Fibroblast of lung (primary cell): Measurements from ENCODE around the gene EFNA1. TPM values are rescaled to one million over a fixed set of nuclear protein-coding genes. Genes with fewer than 3 reads are reported as not detected.

ENCODE experiments used
- DNase-seq, 2 donors: peaks; one replicate each; pipeline versions ENCODE4 v3.0.0 to v3.0.0-alpha.2; 2010; ENCODE audit warnings: low read depth in 2 of 2
- H2AFZ ChIP-seq: 2 replicates; pipeline ENCODE4 v1.5.1; 2012; ENCODE audit warnings: low read length, control low read depth, inconsistent platforms
- H3K27ac ChIP-seq: 2 replicates; pipeline ENCODE4 v1.5.1; 2011; ENCODE audit warnings: low read length, control low read depth; ENCODE audit not compliant: insufficient read depth
- H3K27me3 ChIP-seq: 2 replicates; pipeline ENCODE4 v1.5.1; 2011; ENCODE audit warnings: mild to moderate bottlenecking, low read length; ENCODE audit not compliant: control insufficient read depth, insufficient read depth
- H3K36me3 ChIP-seq: 2 replicates; pipeline ENCODE4 v1.5.1; 2011; ENCODE audit warnings: low read length; ENCODE audit not compliant: control insufficient read depth, insufficient read depth
- H3K4me1 ChIP-seq: 2 replicates; pipeline ENCODE4 v1.5.1; 2011; ENCODE audit warnings: low read length; ENCODE audit not compliant: control insufficient read depth, insufficient read depth; ENCODE audit errors: extremely low read depth
- H3K4me2 ChIP-seq: 2 replicates; pipeline ENCODE4 v1.5.1; 2011; ENCODE audit warnings: low read length, control low read depth; ENCODE audit not compliant: insufficient read depth; ENCODE audit errors: extremely low read depth
- H3K4me3 ChIP-seq, 4 experiments: fragments of 200-600 bp in 1 of 4; sonication (generic) in 1 of 4; replicated peaks in 1 of 4; 2 replicates each; pipeline ENCODE4 v1.5.1; 2011 to 2016; ENCODE audit warnings: low read length in 4 of 4, low read depth in 3 of 4, mild to moderate bottlenecking in 3 of 4, control low read depth in 2 of 4, inconsistent platforms in 1 of 4, mixed read lengths in 1 of 4; ENCODE audit not compliant: insufficient read depth in 1 of 4; ENCODE audit errors: control extremely low read depth in 1 of 4
- H3K79me2 ChIP-seq: 2 replicates; pipeline ENCODE4 v1.5.1; 2012; ENCODE audit warnings: mild to moderate bottlenecking, low read length, inconsistent platforms; ENCODE audit not compliant: control insufficient read depth, insufficient read depth
- H3K9ac ChIP-seq: 2 replicates; pipeline ENCODE4 v1.5.1; 2011; ENCODE audit warnings: mild to moderate bottlenecking, low read length, control low read depth; ENCODE audit not compliant: insufficient read depth
- H3K9me3 ChIP-seq: 2 replicates; pipeline ENCODE4 v1.5.1; 2012; ENCODE audit warnings: low read depth, low read length; ENCODE audit not compliant: control insufficient read depth, insufficient read depth
- H4K20me1 ChIP-seq: 2 replicates; pipeline ENCODE4 v1.5.1; 2011; ENCODE audit warnings: low read length; ENCODE audit not compliant: control insufficient read depth, insufficient read depth; ENCODE audit errors: extremely low read depth
- CTCF ChIP-seq, 2 donors: IDR thresholded peaks in 1 of 2; conservative IDR thresholded peaks in 1 of 2; 1 replicate in 1 of 2; 2 replicates in 1 of 2; pipeline ENCODE4 v1.5.1; 2011 to 2012; ENCODE audit warnings: low read length in 2 of 2, control low read depth in 1 of 2, inconsistent platforms in 1 of 2, low read depth in 1 of 2, mild to moderate bottlenecking in 1 of 2
- EZH2 ChIP-seq: IDR thresholded peaks from 2 replicates; pipeline ENCODE4 v1.5.1; 2012; ENCODE audit warnings: low read length, control low read depth, mild to moderate bottlenecking; ENCODE audit errors: missing control alignments
- polyA plus RNA-seq, 2 donors: library from polyadenylated mRNA; depleted of rRNA in 1 of 2; stranded (reverse) in 1 of 2; unstranded in 1 of 2; fragments of >200 nt; gene quantifications; 2 replicates each; pipeline ENCODE4 v1.2.1, GENCODE V29; 2011 to 2012; ENCODE audit warnings: missing spikeins in 1 of 2
- total RNA-seq: library from RNA; depleted of rRNA; stranded (reverse); fragments of >200 nt; gene quantifications from 2 replicates; pipeline ENCODE4 v1.2.1, GENCODE V29; 2014

The EFNA1 gene
- total and polyA plus RNA-seq, 2 donors (not counting 1 experiment from before 2014, with no cell fraction given) = 0.07 TPM; not detected in 1

- TF ChIP-seq EZH2 (peak; percentile 100), CTCF (conservative IDR thresholded peaks at IDR 0.05 in 1 of 2, IDR thresholded peaks at IDR 0.05 in 1 of 2; ENCODE audit: low read depth in 1 of 2, low read length in 2 of 2) (no peak)
- H3K79me2 ChIP-seq = no peaks in the 10 kb centered on the region
- H3K27me3 ChIP-seq = peaks cover 64% of the 10 kb centered on the region
- H3K36me3 ChIP-seq = no peaks in the 10 kb centered on the region
- H3K9ac ChIP-seq = no peak overlapping the region
- H2AFZ ChIP-seq = no peak overlapping the region
- no peaks in the 10 kb centered on the region for H4K20me1 ChIP-seq
- DNase-seq = no peak
- no peak overlapping the region for H3K27ac ChIP-seq
- no peak overlapping the region for H3K4me3 ChIP-seq
- H3K4me1 ChIP-seq = peaks cover 9% of the 10 kb centered on the region
- peak overlapping the region; percentile 40 for H3K4me2 ChIP-seq
- H3K9me3 ChIP-seq = no peaks in the 10 kb centered on the region
Measured at GRCh38 chr1:155081472-155082300, 46.0 kb upstream of the EFNA1 start.

GRCh38 chr1:155082301-155083051, 45.2 kb upstream of the EFNA1 start:
- H3K27ac ChIP-seq = no peak overlapping the region
- H3K4me1 ChIP-seq = peaks cover 9% of the 10 kb centered on the region
- H3K4me2 ChIP-seq = no peak overlapping the region

More at GRCh38 chr1:155082301-155083051, 45.2 kb upstream of the EFNA1 start:
- Histone ChIP-seq H2AFZ (no peak overlapping the region), H3K9me3 (no peaks in the 10 kb centered on the region), H3K79me2 (no peaks in the 10 kb centered on the region), H3K36me3 (no peaks in the 10 kb centered on the region), H3K9ac (no peak overlapping the region), H3K4me3 (no peak overlapping the region), H3K27me3 (peaks cover 61% of the 10 kb centered on the region), H4K20me1 (no peaks in the 10 kb centered on the region)
- no peak for DNase-seq
- TF ChIP-seq CTCF (conservative IDR thresholded peaks at IDR 0.05 in 1 of 2, IDR thresholded peaks at IDR 0.05 in 1 of 2; ENCODE audit: low read depth in 1 of 2, low read length in 2 of 2) = no peak
- peak; percentile 97 for TF ChIP-seq EZH2
